Measurements from ENCODE around the gene IAH1.
"Not testable (repeated sequence)": the region's sequence is repeated elsewhere in the genome, so short reads cannot be mapped to it uniquely, and the experiment has no call there.

Gene IAH1

DNA sequence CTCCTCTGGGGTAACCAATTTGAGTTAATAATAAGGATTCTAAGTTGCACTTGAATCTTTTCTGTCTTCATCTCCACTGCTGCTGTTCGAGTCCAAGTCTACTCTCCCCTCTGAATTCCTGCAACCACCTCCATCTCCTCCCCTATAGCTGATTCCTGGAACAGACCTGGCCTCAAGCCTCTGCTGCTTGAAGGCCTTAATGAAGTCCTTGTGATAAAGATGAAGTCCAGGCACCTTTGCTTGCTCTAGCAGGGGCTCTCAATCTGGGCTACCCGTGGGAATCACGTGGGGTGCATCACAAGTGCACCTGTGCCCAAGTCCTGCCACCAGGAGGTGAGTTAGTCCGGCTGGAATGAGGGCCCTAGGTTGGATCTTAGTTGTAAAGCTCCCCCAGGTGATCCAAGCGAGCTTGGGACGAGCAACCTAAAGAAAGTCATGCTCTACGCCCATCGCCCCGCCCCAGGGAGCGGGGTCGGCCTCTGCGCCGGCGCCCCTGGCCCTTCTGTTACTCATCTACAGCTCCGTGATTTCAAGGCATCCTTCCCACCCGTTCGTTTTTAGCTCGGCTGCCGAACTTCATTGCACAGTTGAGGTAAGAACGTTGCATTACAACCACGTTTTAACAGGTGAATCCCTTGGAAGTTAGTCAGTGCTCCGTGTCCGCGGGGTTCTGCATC lies 905 bp upstream of the IAH1 start:
- DNase-seq (ENCODE audit: low spot score), result peak; percentile 23

- DNase-seq (ENCODE audit: low spot score), result no peak
Observed at GRCh38 chr2:9473985-9474360, 378 bp upstream of the IAH1 start.

GRCh38 chr2:9477914-9478313 lies 3.6 kb downstream of the IAH1 start:
- DNase-seq (ENCODE audit: low spot score), result no peak

GRCh38 chr2:9478526-9478925 lies 4.2 kb downstream of the IAH1 start:
- no peak for DNase-seq (ENCODE audit: low spot score)

DNA sequence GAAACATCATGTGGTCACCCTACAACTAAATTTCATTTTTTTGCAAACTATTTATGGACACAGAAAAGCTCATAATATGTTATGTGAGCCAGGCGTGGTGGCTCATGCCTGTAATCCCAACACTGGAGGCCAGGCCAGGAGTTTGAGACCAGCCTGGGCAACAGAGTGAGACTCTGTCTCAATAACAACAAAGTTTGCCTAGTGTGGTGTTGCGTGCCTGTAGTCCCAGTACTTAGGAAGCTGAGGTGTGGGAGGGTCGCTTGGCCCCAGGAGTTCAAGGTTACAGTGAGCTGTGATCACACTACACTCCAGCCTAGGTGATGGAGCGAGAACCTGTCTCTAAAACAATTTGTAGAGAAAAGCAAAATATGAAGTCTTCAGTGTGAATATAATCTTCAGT lies 5.8 kb downstream of the IAH1 start:
- DNase-seq (ENCODE audit: low spot score), result no peak

DNA sequence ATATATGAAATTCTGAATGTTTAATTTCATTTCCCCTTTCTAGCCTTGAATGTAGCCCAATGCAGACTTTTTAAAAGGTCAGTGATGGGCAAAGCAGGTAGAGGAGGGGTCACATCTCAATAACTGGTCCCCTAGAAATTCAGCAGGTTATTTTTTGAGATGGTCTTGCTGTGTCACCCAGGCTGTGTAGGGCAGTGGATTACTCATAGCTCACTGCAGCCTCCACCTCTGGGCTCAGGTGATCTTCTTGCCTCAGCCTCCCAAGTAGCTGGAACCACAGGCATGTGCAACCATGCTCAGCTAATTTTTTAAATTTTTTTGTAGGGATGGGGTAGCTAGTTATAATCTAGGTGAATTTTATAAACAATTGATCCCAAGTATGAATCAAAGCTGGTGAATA lies 8.8 kb downstream of the IAH1 start:
- DNase-seq (ENCODE audit: low spot score), result no peak

GRCh38 chr2:9484533-9484932 lies 10.2 kb downstream of the IAH1 start:
- DNase-seq (ENCODE audit: low spot score), result no peak

DNA sequence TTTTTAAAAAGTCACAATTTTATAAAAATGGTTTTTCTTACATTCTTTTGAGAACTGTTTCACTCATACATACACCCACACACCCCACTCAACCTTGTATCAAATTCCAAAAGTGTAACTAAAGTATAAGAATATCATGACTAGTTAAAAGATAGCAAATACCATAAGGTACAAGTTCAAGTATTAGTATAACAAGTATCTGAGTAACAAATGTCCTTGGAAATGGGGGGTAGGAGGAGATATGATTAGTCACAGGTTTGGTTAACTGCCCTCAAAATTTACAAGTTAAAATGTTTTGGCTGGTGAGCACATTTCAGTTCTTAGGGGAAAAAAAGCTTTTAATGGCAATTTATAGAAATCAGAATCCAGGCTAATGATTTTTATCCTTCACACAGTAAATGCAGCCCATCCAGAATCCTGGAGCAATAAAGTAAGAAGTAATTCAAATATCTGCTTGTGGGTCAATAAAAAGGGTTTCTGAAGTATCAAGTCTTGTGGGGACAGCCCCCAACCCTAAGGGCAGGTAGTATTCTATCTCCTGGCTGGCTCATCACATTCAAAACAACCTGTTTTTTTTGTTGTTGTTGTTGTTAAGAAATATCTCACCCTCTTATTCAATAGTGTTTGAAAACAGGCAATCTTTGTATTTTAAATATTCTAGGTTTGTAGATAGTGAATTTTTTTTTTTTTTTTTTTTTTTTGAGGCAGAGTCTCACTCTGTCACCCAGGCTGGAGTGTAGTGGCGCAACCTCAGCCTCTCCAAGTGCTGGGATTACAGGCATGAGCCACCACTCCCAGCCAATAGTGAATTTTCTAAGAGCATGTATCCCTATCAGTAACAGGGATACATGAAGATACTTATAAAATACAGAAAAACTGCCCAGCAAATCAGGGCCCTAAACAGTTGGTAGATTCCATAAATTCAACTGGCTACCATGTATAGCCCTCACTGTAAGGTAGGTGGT lies 14.5 kb downstream of the IAH1 start:
- no peak for DNase-seq (ENCODE audit: low spot score)

- DNase-seq (ENCODE audit: low spot score), result no peak
Observed at GRCh38 chr2:9490789-9491188, 16.4 kb downstream of the IAH1 start.

GRCh38 chr2:9492927-9493326 lies 18.6 kb downstream of the IAH1 start:
- DNase-seq (ENCODE audit: low spot score), result no peak

GRCh38 chr2:9493478-9493877 lies 19.1 kb downstream of the IAH1 start:
- DNase-seq (ENCODE audit: low spot score), result no peak

- no peak for DNase-seq (ENCODE audit: low spot score)
Observed at GRCh38 chr2:9494081-9494480, 19.7 kb downstream of the IAH1 start.

GRCh38 chr2:9497017-9497416 lies 22.7 kb downstream of the IAH1 start:
- DNase-seq (ENCODE audit: low spot score), result peak; percentile 19

- no peak for DNase-seq (ENCODE audit: low spot score)
Observed at GRCh38 chr2:9498210-9498609, 23.9 kb downstream of the IAH1 start.

DNA sequence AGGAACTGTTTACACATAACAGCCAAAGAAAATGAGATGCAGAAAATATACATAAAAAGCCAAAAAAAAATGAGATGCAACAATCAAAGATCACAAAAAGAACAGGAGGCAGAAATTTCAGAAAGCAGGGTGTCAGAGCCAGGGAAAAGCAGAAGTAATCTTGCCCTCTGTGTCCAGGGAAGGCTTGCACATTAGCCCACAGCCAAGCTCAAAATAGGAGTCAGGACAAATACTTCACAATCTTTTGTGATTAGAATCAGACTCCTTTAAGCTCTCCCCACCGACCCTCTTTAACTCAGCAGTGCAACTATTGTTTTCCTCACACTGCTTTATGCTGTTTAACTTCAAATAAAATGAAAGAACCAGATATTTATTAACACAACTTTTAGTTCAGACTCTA lies 34.6 kb downstream of the IAH1 start:
- no peak for DNase-seq (ENCODE audit: low spot score)

- not testable (repeated sequence) for DNase-seq (ENCODE audit: low spot score)
Observed at GRCh38 chr2:9513946-9514345, 39.6 kb downstream of the IAH1 start.

- DNase-seq (ENCODE audit: low spot score), result no peak
Observed at GRCh38 chr2:9517118-9517782, 42.9 kb downstream of the IAH1 start.

DNA sequence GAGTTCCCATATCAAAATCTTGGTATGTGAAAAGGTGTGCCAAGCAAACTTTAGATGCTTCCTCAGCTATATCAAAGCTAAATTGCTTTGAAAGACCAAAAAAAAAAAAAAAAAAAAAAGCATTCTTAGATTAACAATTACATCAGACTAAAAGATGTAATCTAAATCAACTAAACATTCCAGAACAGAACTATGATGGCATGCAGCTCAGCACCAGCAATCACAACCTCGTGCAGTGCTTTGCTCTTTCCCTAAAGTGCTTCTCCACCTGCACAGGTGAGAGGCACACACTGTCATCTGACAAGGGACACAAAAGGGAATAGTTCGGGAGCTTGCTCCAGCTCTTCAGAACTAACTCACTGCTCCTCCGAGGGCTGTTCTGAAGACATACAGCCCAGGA lies 43.8 kb downstream of the IAH1 start:
- no peak for DNase-seq (ENCODE audit: low spot score)

DNA sequence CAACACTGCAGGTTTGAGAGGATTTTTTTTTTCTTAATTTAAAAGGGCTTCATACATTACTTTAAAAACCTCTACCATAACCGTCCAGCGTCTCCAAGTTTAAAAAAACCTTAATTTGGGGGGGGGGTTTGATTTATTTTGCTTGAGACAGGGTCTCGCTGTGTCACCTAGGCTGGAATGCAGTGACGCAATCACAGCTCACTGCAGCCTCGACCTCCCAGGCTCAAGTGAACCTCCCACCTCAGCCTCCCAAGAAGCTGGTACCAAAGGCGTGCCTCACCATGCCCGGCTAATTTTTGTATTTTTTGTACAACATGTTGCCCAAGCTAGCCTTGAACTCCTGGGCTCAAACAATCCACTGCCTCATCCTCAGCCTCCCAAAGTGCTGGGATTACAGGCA lies 44.4 kb downstream of the IAH1 start:
- no peak for DNase-seq (ENCODE audit: low spot score)

GRCh38 chr2:9519250-9519649 lies 44.9 kb downstream of the IAH1 start:
- DNase-seq (ENCODE audit: low spot score), result no peak

DNA sequence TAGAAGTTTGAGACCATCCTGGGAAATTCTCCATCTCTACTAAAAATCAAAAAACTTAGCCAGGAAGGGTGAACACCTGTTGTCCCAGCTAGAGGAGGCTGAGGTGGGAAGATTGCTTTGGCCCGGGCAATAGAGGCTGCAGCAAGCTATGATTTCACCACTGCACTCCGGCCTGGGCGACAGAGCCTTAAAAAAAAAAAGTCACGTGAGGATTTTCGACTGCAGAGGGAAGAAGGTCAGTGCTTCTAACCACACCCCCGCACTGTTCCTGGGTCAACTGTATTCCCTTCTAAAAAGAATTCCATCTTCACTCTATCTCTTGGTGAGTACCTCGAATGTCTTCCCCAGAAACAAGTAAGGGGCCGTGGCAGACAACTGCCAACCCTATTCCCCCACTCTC lies 49.9 kb downstream of the IAH1 start:
- no peak for DNase-seq (ENCODE audit: low spot score)

DNA sequence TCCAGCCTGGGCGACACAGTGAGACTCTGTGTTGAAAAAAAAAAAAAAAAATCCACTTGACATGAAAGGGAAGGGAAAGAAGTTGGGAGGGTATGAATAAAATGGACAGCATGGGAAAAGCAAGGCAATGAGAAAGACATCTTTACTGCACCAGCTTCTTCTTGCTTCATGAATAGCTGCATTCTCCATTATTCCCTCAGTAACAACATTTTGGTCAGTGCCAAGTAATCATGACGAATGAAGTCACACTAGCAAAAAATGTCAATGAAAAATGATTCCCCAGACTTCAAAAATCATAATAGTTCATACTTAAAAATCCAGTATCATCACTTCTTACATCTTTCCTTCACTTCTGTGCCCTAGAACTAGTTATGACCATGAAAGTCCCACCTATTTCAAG lies 50.9 kb downstream of the IAH1 start:
- DNase-seq (ENCODE audit: low spot score), result no peak

Data from SW480 (cell line).